Measurements from ENCODE around the gene TUB.

DNA sequence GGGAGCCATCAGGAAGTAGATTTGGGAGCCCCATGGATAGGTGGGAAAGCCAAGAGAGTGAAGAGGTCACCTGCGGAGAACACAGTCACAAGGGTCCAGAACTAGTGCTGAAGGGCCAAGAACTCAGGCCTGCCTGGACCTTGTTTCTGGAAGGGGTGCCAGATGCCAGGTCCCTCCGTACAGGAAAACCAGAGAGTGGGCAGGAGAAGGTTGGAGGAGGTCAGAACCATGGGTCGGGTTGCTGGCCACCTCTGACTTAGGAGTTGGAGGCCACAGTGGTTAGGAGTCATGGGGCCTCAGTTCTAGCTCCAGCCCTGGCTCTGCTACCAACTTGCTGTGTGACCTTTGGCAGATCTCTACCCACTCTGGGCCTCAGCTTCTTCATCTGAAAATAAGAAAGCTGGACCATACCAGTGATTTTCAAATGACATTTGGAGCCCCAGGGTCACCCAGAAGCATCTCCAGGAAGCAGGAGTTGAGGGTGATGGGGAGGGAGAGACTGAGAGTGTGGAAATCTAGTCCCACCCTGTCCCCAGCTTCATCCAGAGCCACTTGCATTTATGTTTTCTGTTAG is 20.8 kb upstream of the TUB start:
- TF ChIP-seq, protein P1, sequence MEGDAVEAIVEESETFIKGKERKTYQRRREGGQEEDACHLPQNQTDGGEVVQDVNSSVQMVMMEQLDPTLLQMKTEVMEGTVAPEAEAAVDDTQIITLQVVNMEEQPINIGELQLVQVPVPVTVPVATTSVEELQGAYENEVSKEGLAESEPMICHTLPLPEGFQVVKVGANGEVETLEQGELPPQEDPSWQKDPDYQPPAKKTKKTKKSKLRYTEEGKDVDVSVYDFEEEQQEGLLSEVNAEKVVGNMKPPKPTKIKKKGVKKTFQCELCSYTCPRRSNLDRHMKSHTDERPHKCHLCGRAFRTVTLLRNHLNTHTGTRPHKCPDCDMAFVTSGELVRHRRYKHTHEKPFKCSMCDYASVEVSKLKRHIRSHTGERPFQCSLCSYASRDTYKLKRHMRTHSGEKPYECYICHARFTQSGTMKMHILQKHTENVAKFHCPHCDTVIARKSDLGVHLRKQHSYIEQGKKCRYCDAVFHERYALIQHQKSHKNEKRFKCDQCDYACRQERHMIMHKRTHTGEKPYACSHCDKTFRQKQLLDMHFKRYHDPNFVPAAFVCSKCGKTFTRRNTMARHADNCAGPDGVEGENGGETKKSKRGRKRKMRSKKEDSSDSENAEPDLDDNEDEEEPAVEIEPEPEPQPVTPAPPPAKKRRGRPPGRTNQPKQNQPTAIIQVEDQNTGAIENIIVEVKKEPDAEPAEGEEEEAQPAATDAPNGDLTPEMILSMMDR (IDR thresholded peaks at IDR 0.05; ENCODE audit: insufficient read depth, low read length, poor library complexity, severe bottlenecking) = no peak
- TF ChIP-seq EZH2phosphoT487 (conservative IDR thresholded peaks at IDR 0.05; ENCODE audit: low read length) = no peak

Data from SU-DHL-6 (cell line).